CD14-positive monocyte (primary cell): ENCODE measurements around the gene OR9Q1. TPM values are rescaled to one million over a fixed set of nuclear protein-coding genes. Genes with fewer than 3 reads are reported as not detected.

Experiments used
- DNase-seq, 3 donors: peaks; one replicate each; pipeline ENCODE4 v3.0.0-alpha.2; 2011 to 2022
- H2AFZ ChIP-seq: 2 replicates; pipeline ENCODE4 v1.6.0; 2012; ENCODE audit warnings: mild to moderate bottlenecking, low read depth, low read length, inconsistent platforms; ENCODE audit not compliant: insufficient read depth, poor library complexity, severe bottlenecking
- H3K27ac ChIP-seq, 2 donors: 1 replicate in 1 of 2; 2 replicates in 1 of 2; pipeline ENCODE4 v1.5.1; 2012 to 2013; ENCODE audit warnings: low read length in 2 of 2, control low read depth in 1 of 2, inconsistent platforms in 1 of 2, low read depth in 1 of 2, mild to moderate bottlenecking in 1 of 2
- H3K27me3 ChIP-seq, 2 donors: one replicate each; pipeline versions ENCODE4 v1.6.0 to v1.6.1; 2011 to 2013; ENCODE audit warnings: low read length in 2 of 2; ENCODE audit not compliant: control insufficient read depth in 2 of 2, insufficient read depth in 2 of 2
- H3K36me3 ChIP-seq, 2 donors: replicated peaks in 1 of 2; 1 replicate in 1 of 2; 2 replicates in 1 of 2; pipeline versions ENCODE4 v1.5.1 to v1.6.1; 2012 to 2013; ENCODE audit warnings: low read length in 2 of 2, control low read depth in 1 of 2, inconsistent platforms in 1 of 2, mild to moderate bottlenecking in 1 of 2; ENCODE audit not compliant: insufficient read depth in 2 of 2, control insufficient read depth in 1 of 2
- H3K4me1 ChIP-seq, 2 donors: 1 replicate in 1 of 2; 2 replicates in 1 of 2; pipeline versions ENCODE4 v1.5.1 to v1.6.1; 2012 to 2013; ENCODE audit warnings: low read length in 2 of 2, control low read depth in 1 of 2, inconsistent platforms in 1 of 2, mild to moderate bottlenecking in 1 of 2, moderate library complexity in 1 of 2; ENCODE audit not compliant: insufficient read depth in 2 of 2, control insufficient read depth in 1 of 2
- H3K4me2 ChIP-seq: replicated peaks from 2 replicates; pipeline ENCODE3; 2012; ENCODE audit warnings: low read length, moderate library complexity, mild to moderate bottlenecking; ENCODE audit not compliant: poor library complexity, severe bottlenecking; ENCODE audit errors: extremely low read depth
- H3K4me3 ChIP-seq, 3 experiments: fragments of 200-600 bp in 1 of 3; sonication (generic) in 1 of 3; replicated peaks in 1 of 3; 1 replicate in 2 of 3; 2 replicates in 1 of 3; pipeline ENCODE4 v1.5.1; 2011 to 2013; ENCODE audit warnings: low read length in 3 of 3, mild to moderate bottlenecking in 3 of 3, control low read depth in 2 of 3, low read depth in 2 of 3, inconsistent platforms in 1 of 3, moderate library complexity in 1 of 3
- H3K79me2 ChIP-seq: 2 replicates; pipeline ENCODE4 v1.6.0; 2012; ENCODE audit warnings: mild to moderate bottlenecking, control low read depth, inconsistent platforms, low read length, moderate library complexity; ENCODE audit not compliant: insufficient read depth
- H3K9ac ChIP-seq: 2 replicates; pipeline ENCODE4 v1.6.0; 2017; ENCODE audit warnings: low read length, mild to moderate bottlenecking; ENCODE audit not compliant: insufficient read depth, poor library complexity, severe bottlenecking
- H3K9me3 ChIP-seq, 2 donors: replicated peaks in 1 of 2; 1 replicate in 1 of 2; 2 replicates in 1 of 2; pipeline versions ENCODE4 v1.5.1 to v1.6.1; 2012 to 2013; ENCODE audit warnings: low read length in 2 of 2, control low read depth in 1 of 2; ENCODE audit not compliant: control insufficient read depth in 1 of 2, insufficient read depth in 1 of 2
- H4K20me1 ChIP-seq: 2 replicates; pipeline ENCODE4 v1.6.0; 2012; ENCODE audit warnings: mild to moderate bottlenecking, low read length, control low read depth, moderate library complexity; ENCODE audit not compliant: insufficient read depth
- H3K27ac Mint-ChIP-seq, 7 donors: one replicate each; pipeline ENCODE4 v1.8.0; 2020; ENCODE audit warnings: mild to moderate bottlenecking in 7 of 7, mixed read lengths in 7 of 7, moderate library complexity in 6 of 7, inconsistent platforms in 2 of 7
- H3K27me3 Mint-ChIP-seq, 3 donors: one replicate each; pipeline ENCODE4 v1.8.0; 2021 to 2022; ENCODE audit warnings: low read depth in 3 of 3, mild to moderate bottlenecking in 3 of 3, mixed read lengths in 3 of 3, moderate library complexity in 3 of 3, inconsistent platforms in 1 of 3
- H3K36me3 Mint-ChIP-seq, 2 donors: one replicate each; pipeline ENCODE4 v1.8.0; 2020; ENCODE audit warnings: mixed read lengths in 2 of 2, inconsistent platforms in 1 of 2, mild to moderate bottlenecking in 1 of 2
- H3K4me1 Mint-ChIP-seq: one replicate; pipeline ENCODE4 v1.8.0; 2020; ENCODE audit warnings: mild to moderate bottlenecking, mixed read lengths
- H3K4me3 Mint-ChIP-seq, 2 donors: one replicate each; pipeline ENCODE4 v1.8.0; 2020; ENCODE audit warnings: mild to moderate bottlenecking in 2 of 2, mixed read lengths in 2 of 2, moderate library complexity in 1 of 2
- H3K9me3 Mint-ChIP-seq, 7 donors: one replicate each; pipeline ENCODE4 v1.8.0; 2020 to 2022; ENCODE audit warnings: mixed read lengths in 7 of 7, mild to moderate bottlenecking in 6 of 7, moderate library complexity in 6 of 7, inconsistent platforms in 2 of 7
- WGBS: methylation state at CpG from one replicate; pipeline ENCODE4 v1.1.5; 2013; ENCODE audit warnings: missing lambda C conversion rate; ENCODE audit not compliant: insufficient coverage; 5-methylcytosine and 5-hydroxymethylcytosine counted together
- intact Hi-C, 2 donors: fragments of 100-400 bp; cut with micrococcal nuclease; formaldehyde crosslinking; loops; one replicate each; pipeline versions ENCODE4 v1.15.0 to v1.15.1; 2023
- polyA plus RNA-seq, 3 donors: library from polyadenylated mRNA; depleted of rRNA in 1 of 3; unstranded in 2 of 3; stranded (reverse) in 1 of 3; fragments of 300-500 nt in 2 of 3; fragments of >200 nt in 1 of 3; fragmentation: Illumina TruSeq in 2 of 3; gene quantifications; 1 replicate in 2 of 3; 2 replicates in 1 of 3; pipeline ENCODE4 v1.2.3, GENCODE V29; 2012 to 2021
- TF ChIP-seq, protein P1 (sequence below): fragments of 200-600 bp; IDR thresholded peaks from one replicate; pipeline ENCODE4 v1.8.0; 2022; ENCODE audit warnings: antibody characterized with exemption, mild to moderate bottlenecking

Gene OR9Q1
- polyA plus RNA-seq, 3 donors = not detected

DNA sequence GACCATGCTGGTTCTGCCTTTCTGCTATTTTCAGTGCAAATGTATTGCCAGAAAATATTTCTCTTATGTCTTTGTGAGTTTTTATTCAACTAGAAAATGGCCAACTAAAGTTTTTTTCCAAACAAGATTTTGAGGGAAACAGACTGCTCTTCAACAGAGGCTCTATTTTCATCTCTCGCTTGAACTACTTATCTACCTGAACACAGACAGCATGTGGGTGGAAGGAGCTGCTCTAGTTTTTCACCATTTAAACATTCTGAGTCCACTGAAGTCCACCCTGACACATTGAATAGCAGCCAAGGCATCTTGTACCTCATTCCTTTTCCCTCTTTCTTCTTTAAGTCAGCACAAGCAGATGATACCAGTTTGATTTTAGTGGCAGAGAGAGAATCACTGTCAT, 111.5 kb downstream of the OR9Q1 start:
- Histone ChIP-seq H3K27me3 (no peaks in the 10 kb centered on the region), H3K9ac (no peak overlapping the region), H4K20me1 (no peaks in the 10 kb centered on the region), H3K9me3 (no peaks in the 10 kb centered on the region), H3K4me1 (no peaks in the 10 kb centered on the region), H3K36me3 (no peaks in the 10 kb centered on the region), H3K4me3 (no peak overlapping the region), H3K79me2 (no peaks in the 10 kb centered on the region), H3K4me2 (no peak overlapping the region), H2AFZ (no peak overlapping the region), H3K27ac (no peak overlapping the region)
- peaks cover 0 to 2% (median 0%) of the 10 kb centered on the region in 7 donors for H3K9me3 Mint-ChIP-seq
- TF ChIP-seq, protein P1, sequence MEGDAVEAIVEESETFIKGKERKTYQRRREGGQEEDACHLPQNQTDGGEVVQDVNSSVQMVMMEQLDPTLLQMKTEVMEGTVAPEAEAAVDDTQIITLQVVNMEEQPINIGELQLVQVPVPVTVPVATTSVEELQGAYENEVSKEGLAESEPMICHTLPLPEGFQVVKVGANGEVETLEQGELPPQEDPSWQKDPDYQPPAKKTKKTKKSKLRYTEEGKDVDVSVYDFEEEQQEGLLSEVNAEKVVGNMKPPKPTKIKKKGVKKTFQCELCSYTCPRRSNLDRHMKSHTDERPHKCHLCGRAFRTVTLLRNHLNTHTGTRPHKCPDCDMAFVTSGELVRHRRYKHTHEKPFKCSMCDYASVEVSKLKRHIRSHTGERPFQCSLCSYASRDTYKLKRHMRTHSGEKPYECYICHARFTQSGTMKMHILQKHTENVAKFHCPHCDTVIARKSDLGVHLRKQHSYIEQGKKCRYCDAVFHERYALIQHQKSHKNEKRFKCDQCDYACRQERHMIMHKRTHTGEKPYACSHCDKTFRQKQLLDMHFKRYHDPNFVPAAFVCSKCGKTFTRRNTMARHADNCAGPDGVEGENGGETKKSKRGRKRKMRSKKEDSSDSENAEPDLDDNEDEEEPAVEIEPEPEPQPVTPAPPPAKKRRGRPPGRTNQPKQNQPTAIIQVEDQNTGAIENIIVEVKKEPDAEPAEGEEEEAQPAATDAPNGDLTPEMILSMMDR = no peak
- intact Hi-C loops = no loop called here
- no peaks in the 10 kb centered on the region for H3K36me3 Mint-ChIP-seq
- no CpG with 5 or more reads among the region's 1 CpG for WGBS
- peaks cover 0 to 2% (median 0%) of the 10 kb centered on the region in 3 donors for H3K27me3 Mint-ChIP-seq
- DNase-seq = no peak
- no peak overlapping the region for H3K4me3 Mint-ChIP-seq
- no peaks in the 10 kb centered on the region for H3K4me1 Mint-ChIP-seq
- no peak overlapping the region for H3K27ac Mint-ChIP-seq

DNA sequence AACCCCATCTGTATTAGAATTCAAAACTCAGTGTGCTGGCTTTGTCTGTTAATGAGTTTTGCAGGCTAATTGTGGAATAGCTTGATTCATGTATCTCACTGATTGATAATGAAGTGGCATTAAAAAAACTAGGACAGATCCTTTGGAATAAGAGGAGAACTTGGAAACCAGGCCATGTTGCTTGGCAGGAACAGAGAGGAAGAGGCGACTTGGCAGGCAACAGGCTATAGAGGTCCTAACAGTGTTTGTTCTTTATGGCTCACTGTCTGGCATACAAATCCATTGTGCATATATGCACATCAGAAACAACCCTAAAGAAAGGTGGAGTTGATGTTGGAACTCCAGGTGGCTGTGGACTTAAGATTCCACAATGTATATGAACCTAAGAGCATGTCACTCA, 119.1 kb downstream of the OR9Q1 start:
- no CpG with 5 or more reads among the region's 1 CpG for WGBS
- Mint-ChIP-seq H3K4me3 (no peak overlapping the region), H3K4me1 (no peaks in the 10 kb centered on the region), H3K9me3 (peaks cover 0 to 7% (median 0%) of the 10 kb centered on the region in 7 donors), H3K27ac (no peak overlapping the region), H3K36me3 (no peaks in the 10 kb centered on the region), H3K27me3 (peaks cover 0 to 2% (median 0%) of the 10 kb centered on the region in 3 donors)
- Histone ChIP-seq H3K79me2 (no peaks in the 10 kb centered on the region), H3K36me3 (no peaks in the 10 kb centered on the region), H3K27ac (no peak overlapping the region), H3K9me3 (peaks cover 0 to 4% of the 10 kb centered on the region in 2 donors), H3K4me1 (no peaks in the 10 kb centered on the region), H3K4me3 (no peak overlapping the region), H4K20me1 (no peaks in the 10 kb centered on the region), H3K27me3 (no peaks in the 10 kb centered on the region), H2AFZ (no peak overlapping the region), H3K9ac (no peak overlapping the region), H3K4me2 (no peak overlapping the region)
- TF ChIP-seq, protein P1 = no peak
- DNase-seq = no peak
- intact Hi-C loops = no loop called here
